ENCODE data around the gene USH2A.

USH2A gene

DNA sequence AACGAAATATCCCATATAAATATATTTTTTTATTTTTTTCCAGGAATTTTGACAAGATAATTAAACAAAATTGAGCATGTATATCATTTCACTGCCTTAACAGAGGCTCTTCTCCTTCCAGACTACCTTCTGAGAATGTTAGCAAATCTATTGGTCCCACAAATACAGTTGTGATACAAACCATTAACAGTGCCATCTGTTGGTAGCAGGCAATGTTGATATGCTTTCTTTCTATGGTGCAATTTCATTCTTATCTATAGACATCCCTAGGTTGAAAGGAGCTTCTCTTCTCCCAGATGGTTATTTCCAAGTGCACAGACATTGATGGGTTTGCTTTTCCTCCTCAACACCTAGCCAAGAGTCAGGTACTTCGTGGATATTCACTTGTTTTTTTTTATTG, 303.6 kb downstream of the USH2A start:
- DNase-seq: peak; percentile 22
- H3K4me3 ChIP-seq (ENCODE audit: low read depth, low read length): no peak overlapping the region
- H3K27me3 ChIP-seq (ENCODE audit: insufficient read depth, low read depth, severe bottlenecking): no peaks in the 10 kb centered on the region
- no peaks in the 10 kb centered on the region for H3K36me3 ChIP-seq
- H3K9me3 ChIP-seq (ENCODE audit: severe bottlenecking): no peaks in the 10 kb centered on the region
- no peak overlapping the region for H3K27ac ChIP-seq
- TF ChIP-seq, protein P1, sequence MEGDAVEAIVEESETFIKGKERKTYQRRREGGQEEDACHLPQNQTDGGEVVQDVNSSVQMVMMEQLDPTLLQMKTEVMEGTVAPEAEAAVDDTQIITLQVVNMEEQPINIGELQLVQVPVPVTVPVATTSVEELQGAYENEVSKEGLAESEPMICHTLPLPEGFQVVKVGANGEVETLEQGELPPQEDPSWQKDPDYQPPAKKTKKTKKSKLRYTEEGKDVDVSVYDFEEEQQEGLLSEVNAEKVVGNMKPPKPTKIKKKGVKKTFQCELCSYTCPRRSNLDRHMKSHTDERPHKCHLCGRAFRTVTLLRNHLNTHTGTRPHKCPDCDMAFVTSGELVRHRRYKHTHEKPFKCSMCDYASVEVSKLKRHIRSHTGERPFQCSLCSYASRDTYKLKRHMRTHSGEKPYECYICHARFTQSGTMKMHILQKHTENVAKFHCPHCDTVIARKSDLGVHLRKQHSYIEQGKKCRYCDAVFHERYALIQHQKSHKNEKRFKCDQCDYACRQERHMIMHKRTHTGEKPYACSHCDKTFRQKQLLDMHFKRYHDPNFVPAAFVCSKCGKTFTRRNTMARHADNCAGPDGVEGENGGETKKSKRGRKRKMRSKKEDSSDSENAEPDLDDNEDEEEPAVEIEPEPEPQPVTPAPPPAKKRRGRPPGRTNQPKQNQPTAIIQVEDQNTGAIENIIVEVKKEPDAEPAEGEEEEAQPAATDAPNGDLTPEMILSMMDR (IDR thresholded peaks at IDR 0.05; ENCODE audit: low read depth, low read length): peak; percentile 72

DNA sequence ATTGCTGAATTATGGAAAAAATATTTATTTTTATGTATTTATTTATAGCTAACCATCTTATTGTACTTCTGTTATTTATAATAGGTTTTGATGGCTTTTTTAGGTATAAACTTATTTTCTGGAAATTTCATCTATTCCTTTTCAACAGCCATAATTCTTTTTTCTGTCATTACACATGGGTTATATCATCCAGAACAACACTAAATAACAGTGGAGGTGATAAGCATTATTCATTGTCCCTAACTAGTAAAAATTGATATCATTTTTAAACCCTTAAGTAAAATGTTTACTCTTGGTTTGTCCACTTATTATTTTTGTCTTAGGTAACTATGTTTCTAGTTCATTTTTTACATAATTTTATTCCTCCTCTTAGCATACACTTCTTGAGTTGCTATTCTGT, 309.1 kb downstream of the USH2A start:
- no peaks in the 10 kb centered on the region for H3K36me3 ChIP-seq
- TF ChIP-seq, protein P1 (IDR thresholded peaks at IDR 0.05; ENCODE audit: low read depth, low read length): no peak
- no peak for DNase-seq
- H3K9me3 ChIP-seq (ENCODE audit: severe bottlenecking): no peaks in the 10 kb centered on the region
- no peak overlapping the region for H3K27ac ChIP-seq
- H3K27me3 ChIP-seq (ENCODE audit: insufficient read depth, low read depth, severe bottlenecking): no peaks in the 10 kb centered on the region
- H3K4me3 ChIP-seq (ENCODE audit: low read depth, low read length): no peak overlapping the region

DNA sequence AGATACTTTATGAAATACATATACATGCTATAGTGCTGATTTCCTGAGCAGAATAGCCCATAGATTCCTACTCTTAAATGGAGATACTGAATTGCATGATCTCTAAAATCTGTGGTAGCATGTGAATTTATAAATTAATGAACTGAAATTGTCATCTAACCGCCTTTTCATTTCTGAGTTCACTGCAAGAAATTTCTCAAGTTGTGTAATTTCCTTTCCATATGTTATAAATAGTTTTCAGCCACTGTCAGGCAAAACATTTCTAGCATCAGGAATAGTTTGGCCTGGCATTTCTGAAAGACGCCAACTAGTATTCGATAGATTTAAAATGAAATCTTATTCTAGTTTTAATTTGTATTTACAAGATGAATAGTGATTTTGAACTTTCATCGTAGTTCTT, 310.1 kb downstream of the USH2A start:
- Histone ChIP-seq H3K36me3 (no peaks in the 10 kb centered on the region), H3K27ac (no peak overlapping the region), H3K9me3 (ENCODE audit: severe bottlenecking) (no peaks in the 10 kb centered on the region), H3K27me3 (ENCODE audit: insufficient read depth, low read depth, severe bottlenecking) (no peaks in the 10 kb centered on the region), H3K4me3 (ENCODE audit: low read depth, low read length) (no peak overlapping the region)
- TF ChIP-seq, protein P1 (IDR thresholded peaks at IDR 0.05; ENCODE audit: low read depth, low read length): no peak
- DNase-seq: no peak

DNA sequence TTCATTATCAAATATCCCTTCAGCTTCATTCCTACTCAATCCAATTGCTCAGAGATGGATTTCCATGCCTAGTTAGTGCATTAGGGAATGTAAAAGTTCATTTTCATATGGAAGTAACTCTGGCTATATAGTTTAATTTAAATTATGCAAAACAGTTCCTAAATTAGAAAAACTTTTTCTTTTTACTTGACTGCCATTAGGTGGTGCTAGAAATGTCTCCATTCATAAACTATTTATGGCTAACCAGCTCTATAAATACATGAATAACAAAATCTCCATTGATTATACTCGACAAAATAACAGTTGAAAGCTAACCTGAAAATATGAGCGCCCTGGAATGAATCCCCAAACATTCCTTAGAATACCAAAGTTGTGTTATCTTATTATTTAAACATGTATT, 311.4 kb downstream of the USH2A start:
- no peak overlapping the region for H3K27ac ChIP-seq
- no peak overlapping the region for H3K4me3 ChIP-seq (ENCODE audit: low read depth, low read length)
- DNase-seq: no peak
- no peaks in the 10 kb centered on the region for H3K9me3 ChIP-seq (ENCODE audit: severe bottlenecking)
- no peaks in the 10 kb centered on the region for H3K36me3 ChIP-seq
- TF ChIP-seq, protein P1 (IDR thresholded peaks at IDR 0.05; ENCODE audit: low read depth, low read length): no peak
- no peaks in the 10 kb centered on the region for H3K27me3 ChIP-seq (ENCODE audit: insufficient read depth, low read depth, severe bottlenecking)

DNA sequence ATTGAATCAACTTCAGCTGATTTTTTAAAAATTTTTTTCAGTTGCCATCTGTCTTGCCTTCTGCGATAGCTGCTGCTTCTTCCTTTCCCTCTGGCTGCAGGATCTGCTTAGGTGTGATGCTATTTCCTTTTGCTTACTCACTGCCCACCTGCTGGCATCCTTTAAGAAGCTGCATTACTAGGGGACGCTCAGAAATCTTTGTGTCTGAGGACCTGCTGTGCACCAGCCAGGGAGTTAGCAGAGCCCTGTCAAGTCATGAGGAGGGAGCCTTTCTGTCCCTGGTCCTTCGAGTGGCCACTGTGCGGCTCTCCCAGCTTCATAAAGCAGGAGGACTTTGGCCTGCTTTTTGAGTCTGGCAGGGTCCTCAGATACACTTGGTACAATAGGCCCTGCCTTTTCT, 327.8 kb downstream of the USH2A start:
- peak; percentile 45 for DNase-seq
- Histone ChIP-seq H3K9me3 (ENCODE audit: severe bottlenecking) (no peaks in the 10 kb centered on the region), H3K36me3 (no peaks in the 10 kb centered on the region), H3K4me3 (ENCODE audit: low read depth, low read length) (no peak overlapping the region), H3K27ac (no peak overlapping the region), H3K27me3 (ENCODE audit: insufficient read depth, low read depth, severe bottlenecking) (no peaks in the 10 kb centered on the region)
- TF ChIP-seq, protein P1 (IDR thresholded peaks at IDR 0.05; ENCODE audit: low read depth, low read length): no peak

DNA sequence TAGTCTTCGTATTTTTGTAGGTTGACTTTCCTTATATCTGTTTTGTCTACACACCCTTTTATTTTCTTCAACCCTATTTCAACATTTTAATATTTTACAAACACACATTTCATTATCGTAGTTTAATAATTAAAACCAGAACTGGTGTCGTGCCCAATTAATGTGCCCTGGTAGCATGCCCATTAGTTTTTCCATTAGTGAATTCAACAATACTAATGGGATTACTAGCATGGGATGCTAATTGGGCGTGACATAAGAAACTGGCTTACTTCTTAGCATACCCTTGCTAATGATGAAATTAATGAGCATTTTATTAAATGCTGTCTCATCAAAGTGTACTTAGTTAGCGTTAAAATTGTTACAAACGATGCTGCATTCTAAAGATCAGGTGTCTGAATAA, 332.7 kb downstream of the USH2A start:
- Histone ChIP-seq H3K36me3 (no peaks in the 10 kb centered on the region), H3K27me3 (ENCODE audit: insufficient read depth, low read depth, severe bottlenecking) (no peaks in the 10 kb centered on the region), H3K9me3 (ENCODE audit: severe bottlenecking) (no peaks in the 10 kb centered on the region), H3K4me3 (ENCODE audit: low read depth, low read length) (no peak overlapping the region), H3K27ac (no peak overlapping the region)
- no peak for DNase-seq
- TF ChIP-seq, protein P1 (IDR thresholded peaks at IDR 0.05; ENCODE audit: low read depth, low read length): no peak

Measured in WERI-Rb-1 (cell line).